ENCODE results near the gene SLC37A3.

SLC37A3 gene

GRCh38 chr7:140397784-140398750, at the start of gene SLC37A3:
TSS of gene SLC37A3 (minus strand) at chr7:140398530. CDS start at chr7:140382526, 16,004 bp downstream.
- TF ChIP-seq CTCF (IDR thresholded peaks at IDR 0.05) (no peak), ZFX (IDR thresholded peaks at IDR 0.05; ENCODE audit: borderline replicate concordance) (no peak)
- peak within 1 kb of the TSS; percentile 53 for H3K27ac ChIP-seq

GRCh38 chr7:140447841-140448240, 49.5 kb upstream of the SLC37A3 start:
- TF ChIP-seq ZFX (IDR thresholded peaks at IDR 0.05; ENCODE audit: borderline replicate concordance): no peak
- TF ChIP-seq CTCF (IDR thresholded peaks at IDR 0.05): no peak

GRCh38 chr7:140446467-140446866, 48.1 kb upstream of the SLC37A3 start:
- H3K27ac ChIP-seq: no peak overlapping the region
- TF ChIP-seq CTCF (IDR thresholded peaks at IDR 0.05) (no peak; the same call in none of the 2 replicates), ZFX (IDR thresholded peaks at IDR 0.05; ENCODE audit: borderline replicate concordance) (no peak)

More at GRCh38 chr7:140447841-140448240, 49.5 kb upstream of the SLC37A3 start:
- no peak overlapping the region for H3K27ac ChIP-seq

GRCh38 chr7:140441519-140441918, 43.2 kb upstream of the SLC37A3 start:
- TF ChIP-seq CTCF (IDR thresholded peaks at IDR 0.05) (no peak), ZFX (IDR thresholded peaks at IDR 0.05; ENCODE audit: borderline replicate concordance) (no peak)
- no peak overlapping the region for H3K27ac ChIP-seq

- no peak for TF ChIP-seq CTCF (IDR thresholded peaks at IDR 0.05)
- no peak for TF ChIP-seq ZFX (IDR thresholded peaks at IDR 0.05; ENCODE audit: borderline replicate concordance)
- no peak overlapping the region for H3K27ac ChIP-seq
Observed at GRCh38 chr7:140440593-140440992, 42.3 kb upstream of the SLC37A3 start.

- TF ChIP-seq ZFX (IDR thresholded peaks at IDR 0.05; ENCODE audit: borderline replicate concordance): no peak
- TF ChIP-seq CTCF (IDR thresholded peaks at IDR 0.05): no peak
- H3K27ac ChIP-seq: no peak overlapping the region
Observed at GRCh38 chr7:140439359-140439758, 41.0 kb upstream of the SLC37A3 start.

Data from 22Rv1 (cell line).